Stimulated activated CD4-positive, alpha-beta T cell treated with anti-CD3 and anti-CD28 coated beads, Interleukin-15, amount 100 ng/mL, for 1 hour (primary cell): Measurements from ENCODE around the gene DPT.

Experiments
- DNase-seq, 2 donors: peaks; one replicate each; pipeline ENCODE4 v3.0.0-alpha.2; 2020; ENCODE audit warnings: low read depth in 1 of 2, low spot score in 1 of 2

DPT gene

DNA sequence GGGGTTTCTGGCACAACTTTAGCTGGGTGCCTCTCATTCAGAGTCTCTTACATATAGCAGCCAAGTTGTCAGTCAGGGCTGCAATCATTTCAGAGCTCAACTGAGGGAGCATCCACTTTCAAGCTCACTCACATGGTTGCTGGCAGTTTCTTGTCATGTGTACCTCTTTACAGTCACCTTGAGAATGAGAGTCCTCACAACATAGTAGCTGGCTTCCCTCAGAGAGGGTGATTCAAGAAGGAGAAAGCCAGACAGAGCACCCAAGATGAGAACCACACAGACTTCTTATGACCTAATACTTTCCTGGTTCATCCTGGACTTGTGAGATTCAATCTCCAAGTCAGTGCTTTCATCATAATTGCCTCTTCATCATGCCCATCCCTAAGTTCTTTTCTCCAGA, 57.2 kb downstream of the DPT start:
- no peak for DNase-seq

DNA sequence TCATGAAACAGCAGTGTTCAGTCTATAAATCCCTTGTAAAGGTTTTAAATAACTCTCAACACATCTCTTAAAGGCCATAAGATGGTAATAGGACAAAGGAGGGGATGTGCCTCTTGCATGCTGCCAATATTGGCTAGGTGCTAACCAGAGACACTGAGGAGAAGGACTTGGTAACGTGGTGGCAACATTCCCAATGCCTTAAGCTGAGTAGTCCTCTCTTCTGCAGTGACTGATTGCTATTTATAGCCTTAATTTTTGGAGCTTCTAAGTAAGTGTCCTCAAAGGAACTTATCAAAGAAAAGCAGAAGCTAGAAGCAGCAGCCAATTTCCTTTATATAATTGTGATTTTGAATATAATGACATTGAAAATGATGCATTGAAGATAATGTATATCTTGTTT, 63.0 kb downstream of the DPT start:
- no peak for DNase-seq

DNA sequence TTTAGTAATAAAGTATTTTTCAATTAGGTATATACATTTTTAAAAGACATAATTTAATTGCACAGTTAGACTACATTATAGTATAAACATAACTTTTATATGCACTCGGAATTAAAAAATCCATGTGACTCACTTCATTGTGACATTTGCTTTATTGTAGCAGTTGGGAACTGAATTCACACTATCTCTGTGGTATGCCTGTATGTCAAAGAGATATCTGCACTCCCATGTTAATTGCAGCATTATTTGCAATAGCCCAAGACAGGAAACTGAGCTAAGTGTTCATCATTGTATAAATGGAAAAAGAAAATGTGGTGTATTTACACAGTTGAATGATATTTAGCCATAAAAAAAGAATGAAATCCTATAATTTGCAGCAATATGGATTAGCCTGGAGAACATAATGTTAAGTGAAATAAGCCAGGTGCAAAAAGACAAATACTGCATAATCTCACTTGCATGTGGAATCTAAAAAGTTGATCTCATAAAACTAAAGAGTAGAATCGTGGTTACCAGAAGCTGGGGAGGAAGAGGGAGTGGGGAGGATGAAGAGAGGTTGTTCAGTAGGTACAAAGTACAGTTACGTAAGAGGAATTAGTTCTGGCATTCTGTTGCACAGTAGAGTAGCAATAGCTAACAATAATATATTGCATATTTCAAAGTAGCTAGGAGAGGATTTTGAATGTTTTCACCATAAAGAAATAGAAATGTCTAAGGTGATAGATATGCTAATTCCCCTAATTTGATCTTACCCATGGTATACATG, 64.8 kb downstream of the DPT start:
- no peak for DNase-seq

DNA sequence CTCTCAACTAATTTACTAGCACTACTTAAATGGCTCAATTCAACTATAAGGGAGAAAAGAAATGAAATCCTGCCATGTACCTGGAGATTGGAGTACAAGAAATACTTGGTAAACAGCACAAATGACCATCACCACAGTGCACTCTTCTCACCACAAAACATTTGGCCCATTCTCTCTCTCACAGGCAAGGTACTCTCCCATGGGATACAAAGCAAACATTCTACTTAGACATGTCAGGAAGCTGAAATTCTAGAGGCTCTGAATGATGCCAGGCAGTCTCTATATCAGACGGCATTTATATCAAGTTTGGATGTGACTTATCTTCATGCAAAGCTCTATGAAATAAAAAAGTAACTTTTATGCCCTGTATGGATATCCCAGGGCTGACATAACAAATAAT, 72.5 kb downstream of the DPT start:
- DNase-seq: no peak

DNA sequence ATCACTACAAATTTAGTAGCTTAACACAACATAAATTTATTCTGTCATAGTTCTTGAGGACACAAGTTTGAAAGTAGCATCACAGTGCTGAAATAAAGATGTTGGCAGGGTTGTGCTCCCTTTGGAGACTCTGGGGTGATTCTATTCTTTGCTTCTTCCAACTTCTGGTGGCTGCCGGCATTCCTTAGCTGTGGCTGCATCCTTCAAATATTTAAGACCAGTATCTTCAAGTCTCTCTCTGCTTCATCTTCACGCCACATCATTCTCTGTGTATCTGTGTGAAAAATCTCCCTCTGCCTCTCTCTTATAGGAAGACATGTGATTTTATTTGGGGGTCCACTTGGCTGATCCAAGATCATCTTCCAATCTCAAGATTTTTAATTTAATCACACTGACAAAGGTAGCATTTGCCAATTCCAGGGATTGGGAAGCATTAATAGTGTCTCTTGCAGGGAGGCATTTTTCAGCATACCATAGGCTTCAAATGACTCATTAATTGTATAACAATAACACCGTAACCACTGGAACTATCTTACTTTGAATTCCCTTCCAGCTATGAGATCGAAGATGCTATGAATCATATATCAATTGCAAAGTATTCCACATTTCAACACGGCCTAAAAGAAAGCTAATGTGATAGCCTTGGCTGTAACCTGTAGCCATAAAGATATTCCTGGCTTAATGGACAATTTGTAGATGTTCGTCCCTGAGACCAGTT, 74.6 kb downstream of the DPT start:
- no peak for DNase-seq

DNA sequence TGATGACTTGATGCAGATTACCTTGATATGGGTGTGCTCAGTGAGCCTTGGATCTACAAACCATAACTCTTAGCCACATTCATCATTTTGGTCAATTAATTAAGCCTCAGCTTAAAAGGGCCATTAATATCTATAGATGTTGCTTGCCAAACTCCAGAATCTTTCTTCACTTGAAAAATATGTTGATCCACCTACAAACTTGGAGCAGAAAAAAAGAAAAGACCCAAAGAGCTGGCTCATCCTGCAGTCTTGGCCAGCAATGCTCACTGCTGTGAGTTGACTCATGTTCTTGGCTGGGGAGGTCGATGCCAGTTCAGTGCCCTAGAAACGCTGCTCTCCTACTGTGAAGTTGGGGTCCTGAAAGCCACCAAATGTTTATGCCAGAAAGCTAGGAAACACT, 75.4 kb downstream of the DPT start:
- DNase-seq: no peak

DNA sequence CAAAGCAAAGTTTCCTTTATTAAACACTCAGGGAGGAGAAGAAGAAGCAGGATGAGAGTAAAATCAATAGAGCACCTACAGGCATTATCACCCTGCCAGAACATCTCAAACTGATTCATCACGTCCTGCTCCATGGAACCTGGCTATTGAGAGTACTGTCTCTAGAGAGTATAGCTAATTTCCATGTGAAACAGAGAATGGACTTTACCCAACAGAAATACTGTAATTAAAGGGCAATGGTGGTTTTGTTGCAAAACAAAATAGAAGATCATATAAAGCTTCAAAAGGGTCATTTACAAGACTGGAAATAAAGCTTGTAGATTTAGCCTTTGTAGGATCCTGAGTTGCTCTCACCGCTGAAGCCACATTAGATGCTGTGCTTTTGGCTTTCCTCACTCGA, 83.3 kb downstream of the DPT start:
- no peak for DNase-seq
